ENCODE data around the gene C15orf40.
A peak's percentile ranks its signal among the peaks of the same experiment; 100 is the strongest.
"Not testable (repeated sequence)": the region's sequence is repeated elsewhere in the genome, so short reads cannot be mapped to it uniquely, and the experiment has no call there.

C15orf40 gene

DNA sequence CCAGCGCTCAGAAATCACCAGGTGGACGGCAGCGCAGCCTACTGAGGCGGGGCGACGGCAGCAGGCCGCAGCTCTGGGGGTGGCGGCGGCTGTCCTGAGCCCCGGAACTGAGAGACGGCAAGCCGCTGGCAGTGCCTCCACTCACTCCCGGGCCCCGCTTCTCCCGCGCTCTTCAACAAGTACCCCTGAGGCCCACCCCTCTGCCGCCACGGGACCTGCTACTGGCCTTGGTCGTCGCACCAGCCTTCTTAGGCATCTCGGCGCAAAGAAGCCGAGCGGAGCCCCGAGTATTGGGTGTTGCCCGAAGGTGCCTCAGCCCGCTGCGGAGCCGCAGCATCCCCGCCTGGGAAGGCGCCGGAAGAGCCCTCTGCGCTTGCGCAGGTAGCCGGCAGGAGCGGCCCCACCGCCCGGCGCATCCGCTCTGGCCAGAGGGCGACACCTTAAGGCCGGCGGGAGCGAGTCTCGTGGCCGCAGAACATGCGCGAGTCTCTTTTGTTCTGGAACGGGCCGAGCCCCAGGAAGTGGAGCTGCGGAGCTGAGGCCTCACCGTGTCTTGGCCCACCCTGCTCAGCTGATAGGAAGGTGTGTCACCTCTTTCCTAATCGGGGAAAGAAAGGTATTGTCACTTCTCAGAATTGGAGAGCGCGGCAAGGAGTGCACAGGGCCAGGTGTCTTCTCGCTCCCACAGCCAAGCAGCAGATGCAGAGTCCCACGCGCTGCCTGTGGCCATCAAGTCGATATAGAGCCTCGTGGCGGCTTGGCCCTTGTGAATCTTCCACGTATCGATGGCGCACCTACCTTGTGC lies at the start of gene C15orf40:
Gene C15orf40 (minus strand): TSS at position 369 of the 805 bp plus-strand sequence. CDS start 32 bp downstream, at position 337.
- DNase-seq = peak; percentile 74

GRCh38 chr15:83057696-83058376 lies 46.4 kb upstream of the C15orf40 start:
- no peak for DNase-seq

- DNase-seq = no peak
Measured at GRCh38 chr15:83057002-83057401, 45.6 kb upstream of the C15orf40 start.

- DNase-seq = no peak
Measured at GRCh38 chr15:83053151-83053550, 41.7 kb upstream of the C15orf40 start.

- DNase-seq = no peak
Measured at GRCh38 chr15:83046558-83047127, 35.2 kb upstream of the C15orf40 start.

- no peak for DNase-seq
Measured at GRCh38 chr15:83044156-83044555, 32.7 kb upstream of the C15orf40 start.

DNA sequence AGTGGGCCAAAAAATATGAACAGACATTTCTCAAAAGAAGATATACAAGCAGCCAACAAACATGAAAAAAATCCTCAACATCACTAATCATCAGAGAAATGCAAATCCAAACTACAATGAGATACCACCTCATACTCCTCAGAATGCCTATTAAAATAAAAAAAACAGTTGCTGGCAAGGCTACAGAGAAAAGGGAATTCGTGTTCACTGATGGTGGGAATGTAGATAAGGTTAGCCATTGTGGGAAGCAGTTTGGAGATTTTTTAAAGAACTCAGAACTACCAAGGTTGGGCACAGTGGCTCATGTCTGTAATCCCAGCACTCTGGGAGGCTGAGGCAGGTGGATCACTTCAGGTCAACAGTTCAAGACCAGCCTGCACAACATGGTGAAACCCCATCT lies 27.8 kb upstream of the C15orf40 start:
- DNase-seq = no peak

- DNase-seq = no peak
Measured at GRCh38 chr15:83036253-83036652, 24.8 kb upstream of the C15orf40 start.

GRCh38 chr15:83031234-83031633 lies 19.8 kb upstream of the C15orf40 start:
- not testable (repeated sequence) for DNase-seq

GRCh38 chr15:83030021-83030420 lies 18.6 kb upstream of the C15orf40 start:
- DNase-seq = no peak

GRCh38 chr15:83018436-83018835 lies 7.0 kb upstream of the C15orf40 start:
- DNase-seq = no peak

DNA sequence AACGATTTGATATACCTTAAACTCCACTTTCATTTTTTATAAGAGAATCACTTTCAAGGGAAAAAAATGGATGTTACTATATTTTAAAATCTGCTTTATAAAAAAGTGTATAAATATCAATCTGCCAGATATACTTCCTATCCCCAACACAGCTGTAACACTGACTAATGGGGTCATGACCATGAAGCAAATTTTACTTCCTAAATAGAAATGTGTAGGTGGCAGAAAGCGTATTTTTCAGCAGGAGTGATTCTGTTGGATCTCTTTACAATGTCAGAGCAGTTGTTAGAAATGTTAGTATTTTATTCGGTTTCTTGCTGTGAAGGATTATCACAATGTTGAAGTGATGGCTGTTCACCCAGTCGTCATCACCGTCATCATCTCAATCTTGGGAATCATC lies 5.5 kb upstream of the C15orf40 start:
- no peak for DNase-seq

DNA sequence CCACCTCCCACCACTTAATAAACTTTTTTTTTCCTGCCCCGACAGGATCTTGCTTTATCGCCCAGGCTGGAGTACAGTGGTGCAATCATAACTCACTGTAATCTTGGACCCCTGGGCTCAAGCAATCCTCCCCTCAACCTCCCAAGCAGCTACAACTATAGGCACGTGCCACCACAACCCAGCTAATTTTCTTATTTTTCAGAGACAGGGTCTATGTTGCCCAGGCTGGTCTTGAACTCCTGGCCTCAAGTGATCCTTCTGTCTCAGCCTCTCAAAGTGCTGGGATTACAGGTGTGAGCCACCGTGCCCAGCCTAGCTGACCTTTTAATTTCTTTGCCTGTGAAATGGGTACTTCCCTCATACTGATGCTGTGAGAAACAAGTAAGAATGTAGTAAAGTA lies 3.9 kb upstream of the C15orf40 start:
- DNase-seq = no peak

- DNase-seq = no peak
Measured at GRCh38 chr15:83014205-83014653, 2.8 kb upstream of the C15orf40 start.

DNA sequence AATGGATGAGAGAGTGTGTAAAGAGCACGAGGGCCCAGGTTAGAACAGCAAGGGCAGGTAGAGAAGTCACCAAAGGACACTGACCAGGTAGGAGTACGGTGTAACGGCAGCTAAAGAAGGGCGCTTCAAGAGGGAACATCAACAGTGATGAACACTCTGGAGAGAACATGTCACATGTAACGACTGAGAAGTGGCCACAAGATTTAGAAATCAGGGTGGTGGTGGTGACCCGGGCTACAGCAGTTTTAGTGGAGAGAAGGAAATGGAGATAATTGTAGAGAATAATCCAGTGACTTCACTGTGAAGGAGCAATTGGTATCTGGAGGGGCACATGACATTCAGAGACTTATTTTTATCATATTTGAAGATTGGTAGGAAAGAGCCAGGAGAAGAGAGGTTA lies 1.2 kb upstream of the C15orf40 start:
- DNase-seq = no peak

DNA sequence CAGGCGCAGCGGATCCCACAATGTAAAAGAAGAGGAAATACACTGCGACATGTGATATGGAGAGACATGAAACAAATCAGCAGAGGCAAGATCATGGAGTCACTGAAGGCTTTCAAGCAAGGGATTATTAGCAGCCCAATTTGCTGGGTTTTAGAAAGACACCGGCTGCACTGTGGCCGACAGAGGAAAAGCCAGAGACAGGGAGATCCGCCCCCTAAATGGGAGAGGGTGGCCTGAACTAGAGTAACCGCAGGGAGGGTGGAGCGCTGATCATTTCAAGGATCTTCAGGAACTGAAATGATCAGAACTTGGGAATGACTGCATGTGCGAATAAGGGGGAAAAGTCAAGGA lies 612 bp upstream of the C15orf40 start:
- no peak for DNase-seq

- peak; percentile 58 for DNase-seq
Measured at GRCh38 chr15:83010709-83011270, 649 bp downstream of the C15orf40 start.

- DNase-seq = not testable (repeated sequence)
Measured at GRCh38 chr15:83000672-83001031, 10.8 kb downstream of the C15orf40 start.

DNA sequence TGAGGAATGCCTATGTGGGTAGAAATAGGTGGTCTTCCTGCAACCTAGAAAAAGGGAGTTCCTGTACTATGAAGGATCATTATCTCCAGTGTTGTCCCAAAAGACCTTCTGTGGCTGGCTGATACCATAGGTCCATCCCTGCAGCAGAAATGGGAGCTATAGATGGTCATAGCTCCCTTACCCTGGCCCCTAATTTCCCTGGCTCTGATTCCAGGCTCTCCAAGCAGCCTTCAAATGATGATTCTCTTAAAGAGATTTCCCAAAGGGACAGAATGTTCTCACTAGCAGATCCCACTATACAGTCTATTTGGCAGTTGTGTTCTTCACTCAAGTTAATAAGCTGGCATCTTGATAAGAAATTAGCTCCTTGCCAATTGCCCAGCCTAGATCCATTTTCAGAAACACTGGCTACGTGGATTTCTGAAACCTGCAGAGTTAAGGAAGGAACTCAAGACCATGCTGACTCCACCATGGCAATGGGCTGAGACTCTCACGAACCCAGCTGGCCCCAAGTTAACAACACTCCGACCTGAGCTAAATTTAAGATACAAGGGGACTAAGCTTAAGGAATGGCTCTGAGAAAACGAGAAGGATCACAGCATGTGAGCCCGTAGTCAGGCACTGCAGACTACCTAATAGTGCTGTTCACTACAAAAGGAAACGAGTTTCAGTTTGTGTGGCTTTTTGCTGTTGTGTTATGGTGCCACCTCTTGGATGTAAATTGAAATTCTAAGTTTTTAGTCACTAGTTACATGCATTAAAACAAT lies 11.4 kb downstream of the C15orf40 start:
- DNase-seq = peak; percentile 43

DNA sequence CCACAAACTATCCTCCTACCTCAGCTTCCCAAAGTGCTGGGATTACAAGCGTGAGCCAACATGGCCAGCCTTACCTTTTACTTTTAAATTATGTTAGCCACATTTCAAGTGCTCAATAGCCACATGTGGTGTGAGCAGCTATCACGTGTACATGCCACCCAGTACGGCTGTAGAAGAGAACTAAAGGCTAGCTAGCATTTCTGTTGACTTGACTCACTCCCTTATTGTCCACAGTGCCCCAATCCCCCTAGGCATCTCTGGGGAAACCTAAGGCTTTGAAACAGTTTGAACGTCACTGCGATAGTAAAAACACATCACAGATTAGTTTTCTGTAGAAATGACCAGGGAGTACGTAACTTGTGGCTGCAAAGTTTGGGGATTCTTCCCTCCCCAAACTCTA lies 12.0 kb downstream of the C15orf40 start:
- no peak for DNase-seq

DNA sequence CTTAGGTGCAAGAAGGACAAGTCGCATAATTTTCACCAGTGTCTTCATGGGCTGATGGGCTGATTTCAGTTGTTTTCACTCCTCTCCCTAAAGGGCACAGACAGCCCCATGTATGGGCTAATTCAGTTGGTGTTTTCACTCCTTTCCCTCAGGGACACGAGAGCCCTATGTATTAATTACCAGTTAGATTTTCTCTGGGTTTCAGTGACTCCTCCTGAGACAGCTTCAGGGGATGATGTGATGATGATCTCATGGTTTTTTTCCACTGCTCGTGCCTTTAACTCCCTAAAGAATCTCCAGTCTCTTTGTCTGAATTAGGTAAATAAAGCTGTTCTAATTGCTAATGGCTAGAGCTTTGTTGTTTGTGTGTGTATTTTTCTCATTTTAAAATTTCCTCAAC lies 15.5 kb downstream of the C15orf40 start:
- DNase-seq = no peak

DNA sequence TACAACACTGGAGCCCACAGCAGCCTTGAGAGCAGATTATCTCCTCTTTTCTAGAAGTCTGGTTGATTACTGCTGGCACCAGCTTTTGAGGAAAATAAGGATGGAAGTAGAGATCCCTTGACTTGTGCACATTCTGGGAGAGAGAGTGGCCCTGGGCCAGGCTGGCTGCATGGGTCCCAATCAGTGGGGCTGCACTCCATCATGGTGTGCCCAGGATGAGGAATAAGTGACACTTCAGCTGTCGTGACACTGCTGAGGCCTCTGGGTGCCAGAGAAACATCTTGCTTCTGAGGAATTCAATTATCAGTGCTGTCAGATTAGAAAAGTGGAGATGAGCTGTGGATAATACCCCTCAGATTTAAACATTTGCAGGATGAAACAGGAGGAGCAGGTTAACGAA lies 16.4 kb downstream of the C15orf40 start:
- DNase-seq = no peak

DNA sequence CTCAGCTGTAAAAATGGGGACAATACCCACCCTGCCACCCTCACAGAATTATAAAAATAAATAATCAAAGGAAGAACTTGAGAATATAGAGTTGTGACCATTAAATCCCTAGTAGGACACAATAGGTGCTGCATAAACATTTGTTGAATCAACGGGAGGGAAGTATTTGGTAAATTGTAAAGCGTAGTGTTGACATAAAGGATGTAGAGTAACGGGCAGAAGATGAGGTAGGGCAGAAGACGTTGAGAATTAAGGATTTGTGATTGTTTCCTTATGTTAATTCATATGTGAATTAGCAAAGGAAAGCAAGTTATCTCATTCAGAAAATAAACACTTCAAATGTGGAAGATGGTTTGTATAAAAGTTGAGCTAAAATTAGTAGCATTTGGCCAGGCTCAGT lies 18.3 kb downstream of the C15orf40 start:
- DNase-seq = no peak

All from NCI-H526 treated with DMSO at 0.1 percent for 48 hours (cell line).